HG03342 (cell line): ENCODE results near the gene CALN1.
"Not testable (repeated sequence)": the region's sequence is repeated elsewhere in the genome, so short reads cannot be mapped to it uniquely, and the experiment has no call there.

Experiments
- ATAC-seq: cut with Tn5 transposase; IDR thresholded peaks from one replicate; pipeline ENCODE4 v1.9.1; 2021; ENCODE audit warnings: mild to moderate bottlenecking, moderate library complexity; ENCODE audit not compliant: unreplicated experiment

The CALN1 gene

GRCh38 chr7:71753956-71754664 lies 658.0 kb downstream of the CALN1 start:
- no peak for ATAC-seq

- no peak for ATAC-seq
Observed at GRCh38 chr7:71753236-71753635, 658.9 kb downstream of the CALN1 start.

GRCh38 chr7:71752171-71752935 lies 659.8 kb downstream of the CALN1 start:
- no peak for ATAC-seq

GRCh38 chr7:71750290-71750689 lies 661.8 kb downstream of the CALN1 start:
- no peak for ATAC-seq

GRCh38 chr7:71746006-71746405 lies 666.1 kb downstream of the CALN1 start:
- no peak for ATAC-seq

- no peak for ATAC-seq
Observed at GRCh38 chr7:71740174-71740560, 672.0 kb downstream of the CALN1 start.

- no peak for ATAC-seq
Observed at GRCh38 chr7:71739520-71740173, 672.5 kb downstream of the CALN1 start.

- not testable (repeated sequence) for ATAC-seq
Observed at GRCh38 chr7:71737931-71738540, 674.1 kb downstream of the CALN1 start.

GRCh38 chr7:71735961-71736556 lies 676.1 kb downstream of the CALN1 start:
- no peak for ATAC-seq

- peak; percentile 63 for ATAC-seq
Observed at GRCh38 chr7:71733107-71733870, 678.8 kb downstream of the CALN1 start.

- no peak for ATAC-seq
Observed at GRCh38 chr7:71731740-71732139, 680.4 kb downstream of the CALN1 start.
